ENCODE measurements around the gene SGK1.

The SGK1 gene

GRCh38 chr6:134138226-134138975 lies 179.5 kb downstream of the SGK1 start:
- Histone ChIP-seq H3K4me3 (ENCODE audit: low read length) (no peak overlapping the region), H2AFZ (ENCODE audit: low read depth, low read length) (no peak overlapping the region), H3K9me3 (ENCODE audit: low read length) (no peaks in the 10 kb centered on the region)

GRCh38 chr6:134134654-134135053 lies 183.3 kb downstream of the SGK1 start:
- H2AFZ ChIP-seq (ENCODE audit: low read depth, low read length) = no peak overlapping the region

More at GRCh38 chr6:134138226-134138975, 179.5 kb downstream of the SGK1 start:
- no peaks in the 10 kb centered on the region for H3K4me1 ChIP-seq (ENCODE audit: insufficient read depth, low read length)
- H3K36me3 ChIP-seq (ENCODE audit: insufficient read depth, low read length) = no peaks in the 10 kb centered on the region
- H3K27me3 ChIP-seq (ENCODE audit: insufficient read depth, low read length) = no peaks in the 10 kb centered on the region

GRCh38 chr6:134132494-134133141 lies 185.3 kb downstream of the SGK1 start:
- H3K4me1 ChIP-seq (ENCODE audit: insufficient read depth, low read length) = no peaks in the 10 kb centered on the region
- H3K4me3 ChIP-seq (ENCODE audit: low read length) = no peak overlapping the region
- no peak overlapping the region for H2AFZ ChIP-seq (ENCODE audit: low read depth, low read length)
- no peaks in the 10 kb centered on the region for H3K27me3 ChIP-seq (ENCODE audit: insufficient read depth, low read length)
- no peaks in the 10 kb centered on the region for H3K9me3 ChIP-seq (ENCODE audit: low read length)
- H3K36me3 ChIP-seq (ENCODE audit: insufficient read depth, low read length) = no peaks in the 10 kb centered on the region

More at GRCh38 chr6:134134654-134135053, 183.3 kb downstream of the SGK1 start:
- H3K27me3 ChIP-seq (ENCODE audit: insufficient read depth, low read length) = no peaks in the 10 kb centered on the region
- no peaks in the 10 kb centered on the region for H3K36me3 ChIP-seq (ENCODE audit: insufficient read depth, low read length)
- no peaks in the 10 kb centered on the region for H3K4me1 ChIP-seq (ENCODE audit: insufficient read depth, low read length)
- H3K4me3 ChIP-seq (ENCODE audit: low read length) = no peak overlapping the region
- no peaks in the 10 kb centered on the region for H3K9me3 ChIP-seq (ENCODE audit: low read length)

- Histone ChIP-seq H2AFZ (ENCODE audit: low read depth, low read length) (no peak overlapping the region), H3K4me1 (ENCODE audit: insufficient read depth, low read length) (no peaks in the 10 kb centered on the region), H3K27me3 (ENCODE audit: insufficient read depth, low read length) (no peaks in the 10 kb centered on the region), H3K9me3 (ENCODE audit: low read length) (no peaks in the 10 kb centered on the region), H3K36me3 (ENCODE audit: insufficient read depth, low read length) (no peaks in the 10 kb centered on the region), H3K4me3 (ENCODE audit: low read length) (no peak overlapping the region)
Observed at GRCh38 chr6:134131530-134132139, 186.3 kb downstream of the SGK1 start.

GRCh38 chr6:134128146-134128545 lies 189.8 kb downstream of the SGK1 start:
- H2AFZ ChIP-seq (ENCODE audit: low read depth, low read length) = no peak overlapping the region
- H3K4me1 ChIP-seq (ENCODE audit: insufficient read depth, low read length) = no peaks in the 10 kb centered on the region
- no peaks in the 10 kb centered on the region for H3K27me3 ChIP-seq (ENCODE audit: insufficient read depth, low read length)
- no peaks in the 10 kb centered on the region for H3K9me3 ChIP-seq (ENCODE audit: low read length)
- H3K4me3 ChIP-seq (ENCODE audit: low read length) = no peak overlapping the region
- H3K36me3 ChIP-seq (ENCODE audit: insufficient read depth, low read length) = no peaks in the 10 kb centered on the region

- H3K36me3 ChIP-seq (ENCODE audit: insufficient read depth, low read length) = no peaks in the 10 kb centered on the region
- no peaks in the 10 kb centered on the region for H3K4me1 ChIP-seq (ENCODE audit: insufficient read depth, low read length)
- no peak overlapping the region for H3K4me3 ChIP-seq (ENCODE audit: low read length)
- H3K27me3 ChIP-seq (ENCODE audit: insufficient read depth, low read length) = no peaks in the 10 kb centered on the region
- H3K9me3 ChIP-seq (ENCODE audit: low read length) = no peaks in the 10 kb centered on the region
- no peak overlapping the region for H2AFZ ChIP-seq (ENCODE audit: low read depth, low read length)
Observed at GRCh38 chr6:134123666-134124208, 194.2 kb downstream of the SGK1 start.

GRCh38 chr6:134122775-134123174 lies 195.1 kb downstream of the SGK1 start:
- Histone ChIP-seq H3K4me1 (ENCODE audit: insufficient read depth, low read length) (no peaks in the 10 kb centered on the region), H3K4me3 (ENCODE audit: low read length) (no peak overlapping the region), H3K27me3 (ENCODE audit: insufficient read depth, low read length) (no peaks in the 10 kb centered on the region), H2AFZ (ENCODE audit: low read depth, low read length) (no peak overlapping the region), H3K36me3 (ENCODE audit: insufficient read depth, low read length) (no peaks in the 10 kb centered on the region), H3K9me3 (ENCODE audit: low read length) (no peaks in the 10 kb centered on the region)

GRCh38 chr6:134119486-134119885 lies 198.4 kb downstream of the SGK1 start:
- no peaks in the 10 kb centered on the region for H3K9me3 ChIP-seq (ENCODE audit: low read length)
- H3K27me3 ChIP-seq (ENCODE audit: insufficient read depth, low read length) = no peaks in the 10 kb centered on the region
- H3K4me1 ChIP-seq (ENCODE audit: insufficient read depth, low read length) = no peaks in the 10 kb centered on the region
- no peaks in the 10 kb centered on the region for H3K36me3 ChIP-seq (ENCODE audit: insufficient read depth, low read length)
- no peak overlapping the region for H2AFZ ChIP-seq (ENCODE audit: low read depth, low read length)
- H3K4me3 ChIP-seq (ENCODE audit: low read length) = no peak overlapping the region
